GM19463 (cell line): ENCODE measurements around the gene NAA38.

ENCODE experiments used
- ATAC-seq: cut with Tn5 transposase; IDR thresholded peaks from one replicate; pipeline ENCODE4 v1.9.1; 2021; ENCODE audit warnings: mild to moderate bottlenecking, moderate library complexity; ENCODE audit not compliant: unreplicated experiment

The NAA38 gene

GRCh38 chr17:7852919-7853690 lies 4.3 kb downstream of the NAA38 start:
- ATAC-seq, result no peak

GRCh38 chr17:7852262-7852670 lies 5.1 kb downstream of the NAA38 start:
- ATAC-seq, result no peak

- peak; percentile 94 for ATAC-seq
Measured at GRCh38 chr17:7851438-7852261, 5.7 kb downstream of the NAA38 start.

GRCh38 chr17:7850701-7851437 lies 6.5 kb downstream of the NAA38 start:
- no peak for ATAC-seq

- no peak for ATAC-seq
Measured at GRCh38 chr17:7849751-7850504, 7.4 kb downstream of the NAA38 start.

- no peak for ATAC-seq
Measured at GRCh38 chr17:7849130-7849750, 8.1 kb downstream of the NAA38 start.

- ATAC-seq, result no peak
Measured at GRCh38 chr17:7848739-7849129, 8.6 kb downstream of the NAA38 start.

GRCh38 chr17:7848131-7848579 lies 9.2 kb downstream of the NAA38 start:
- ATAC-seq, result no peak

GRCh38 chr17:7846765-7847661 lies 10.3 kb downstream of the NAA38 start:
- no peak for ATAC-seq

- ATAC-seq, result no peak
Measured at GRCh38 chr17:7846063-7846735, 11.2 kb downstream of the NAA38 start.

- ATAC-seq, result no peak
Measured at GRCh38 chr17:7845359-7846062, 11.8 kb downstream of the NAA38 start.

- peak; percentile 49 for ATAC-seq
Measured at GRCh38 chr17:7844292-7845154, 12.8 kb downstream of the NAA38 start.

GRCh38 chr17:7843536-7844291 lies 13.6 kb downstream of the NAA38 start:
- peak; percentile 31 for ATAC-seq

GRCh38 chr17:7843257-7843535 lies 14.2 kb downstream of the NAA38 start:
- no peak for ATAC-seq

GRCh38 chr17:7842380-7843256 lies 14.7 kb downstream of the NAA38 start:
- peak; percentile 28 for ATAC-seq
